Body of pancreas (tissue), 4 donors: ENCODE data around the gene ASB18.

Source experiments
- POLR2A ChIP-seq, 3 donors: fragments of 450-650 bp; IDR thresholded peaks; one replicate each; pipeline ENCODE4 v1.6.1; 2016; ENCODE audit warnings: antibody characterized with exemption in 3 of 3, mild to moderate bottlenecking in 2 of 3
- TF ChIP-seq, protein P1 (sequence below), 7 experiments: fragments of 450-650 bp in 4 of 7; fragments of 200-600 bp in 3 of 7; sonication (generic) in 3 of 7; IDR thresholded peaks; one replicate each; pipeline ENCODE4 v1.5.1; 2016 to 2019; ENCODE audit warnings: antibody characterized with exemption in 7 of 7

DNA sequence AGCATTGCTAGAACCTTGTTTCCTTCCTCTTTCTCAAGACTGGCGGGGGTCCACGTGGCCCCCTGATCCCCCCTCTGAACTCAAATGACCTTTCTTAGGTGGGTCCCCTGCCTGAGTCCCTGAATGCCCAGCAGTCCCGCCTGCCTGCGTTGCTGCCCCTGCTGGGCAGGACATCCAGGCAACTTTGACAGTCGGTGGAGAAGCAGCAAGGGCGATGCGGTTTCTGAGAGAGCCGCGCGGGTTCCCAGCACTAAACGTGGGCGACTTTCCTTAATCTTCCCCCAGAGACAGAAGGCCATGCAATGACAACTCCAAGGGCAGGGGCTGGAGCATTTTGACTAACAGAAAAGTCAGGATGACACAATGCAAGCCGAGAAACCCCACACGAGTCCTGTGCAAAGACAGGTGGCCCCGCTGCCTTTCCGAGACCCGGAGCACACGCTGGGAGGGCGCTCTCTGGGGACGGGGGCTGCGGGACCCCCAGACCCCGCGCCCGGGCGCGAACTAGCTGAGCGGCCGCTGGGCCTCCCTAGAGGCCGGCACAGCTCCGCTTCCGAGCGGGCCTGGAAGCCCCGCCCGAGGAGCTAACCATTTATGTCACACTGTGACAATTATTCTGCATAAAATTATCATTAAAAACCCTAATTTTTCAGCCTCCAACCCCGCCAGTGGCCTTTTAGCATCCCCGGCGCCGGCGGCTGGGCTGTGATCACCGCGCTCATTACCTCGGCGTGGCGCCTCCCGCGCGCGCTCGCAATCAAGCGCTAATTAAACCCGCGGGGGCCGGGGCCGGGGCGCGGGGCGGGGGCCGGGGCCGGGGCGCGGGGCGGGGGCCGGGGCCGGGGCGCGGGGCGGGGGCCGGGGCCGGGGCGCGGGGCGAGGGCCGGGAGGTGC, 27.4 kb downstream of the ASB18 start:
- TF ChIP-seq, protein P1, sequence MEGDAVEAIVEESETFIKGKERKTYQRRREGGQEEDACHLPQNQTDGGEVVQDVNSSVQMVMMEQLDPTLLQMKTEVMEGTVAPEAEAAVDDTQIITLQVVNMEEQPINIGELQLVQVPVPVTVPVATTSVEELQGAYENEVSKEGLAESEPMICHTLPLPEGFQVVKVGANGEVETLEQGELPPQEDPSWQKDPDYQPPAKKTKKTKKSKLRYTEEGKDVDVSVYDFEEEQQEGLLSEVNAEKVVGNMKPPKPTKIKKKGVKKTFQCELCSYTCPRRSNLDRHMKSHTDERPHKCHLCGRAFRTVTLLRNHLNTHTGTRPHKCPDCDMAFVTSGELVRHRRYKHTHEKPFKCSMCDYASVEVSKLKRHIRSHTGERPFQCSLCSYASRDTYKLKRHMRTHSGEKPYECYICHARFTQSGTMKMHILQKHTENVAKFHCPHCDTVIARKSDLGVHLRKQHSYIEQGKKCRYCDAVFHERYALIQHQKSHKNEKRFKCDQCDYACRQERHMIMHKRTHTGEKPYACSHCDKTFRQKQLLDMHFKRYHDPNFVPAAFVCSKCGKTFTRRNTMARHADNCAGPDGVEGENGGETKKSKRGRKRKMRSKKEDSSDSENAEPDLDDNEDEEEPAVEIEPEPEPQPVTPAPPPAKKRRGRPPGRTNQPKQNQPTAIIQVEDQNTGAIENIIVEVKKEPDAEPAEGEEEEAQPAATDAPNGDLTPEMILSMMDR (IDR thresholded peaks at IDR 0.05), result no peak
- no peak for TF ChIP-seq POLR2A (IDR thresholded peaks at IDR 0.05)
